Measurements from ENCODE around the gene ERP44. TPM values are rescaled to one million over a fixed set of nuclear protein-coding genes. Genes with fewer than 3 reads are reported as not detected.
"Not testable (repeated sequence)": the region's sequence is repeated elsewhere in the genome, so short reads cannot be mapped to it uniquely, and the experiment has no call there.

The ERP44 gene
- total RNA-seq (2012; rRNA removed): 15.7 and 17.0 TPM in 2 replicates

DNA sequence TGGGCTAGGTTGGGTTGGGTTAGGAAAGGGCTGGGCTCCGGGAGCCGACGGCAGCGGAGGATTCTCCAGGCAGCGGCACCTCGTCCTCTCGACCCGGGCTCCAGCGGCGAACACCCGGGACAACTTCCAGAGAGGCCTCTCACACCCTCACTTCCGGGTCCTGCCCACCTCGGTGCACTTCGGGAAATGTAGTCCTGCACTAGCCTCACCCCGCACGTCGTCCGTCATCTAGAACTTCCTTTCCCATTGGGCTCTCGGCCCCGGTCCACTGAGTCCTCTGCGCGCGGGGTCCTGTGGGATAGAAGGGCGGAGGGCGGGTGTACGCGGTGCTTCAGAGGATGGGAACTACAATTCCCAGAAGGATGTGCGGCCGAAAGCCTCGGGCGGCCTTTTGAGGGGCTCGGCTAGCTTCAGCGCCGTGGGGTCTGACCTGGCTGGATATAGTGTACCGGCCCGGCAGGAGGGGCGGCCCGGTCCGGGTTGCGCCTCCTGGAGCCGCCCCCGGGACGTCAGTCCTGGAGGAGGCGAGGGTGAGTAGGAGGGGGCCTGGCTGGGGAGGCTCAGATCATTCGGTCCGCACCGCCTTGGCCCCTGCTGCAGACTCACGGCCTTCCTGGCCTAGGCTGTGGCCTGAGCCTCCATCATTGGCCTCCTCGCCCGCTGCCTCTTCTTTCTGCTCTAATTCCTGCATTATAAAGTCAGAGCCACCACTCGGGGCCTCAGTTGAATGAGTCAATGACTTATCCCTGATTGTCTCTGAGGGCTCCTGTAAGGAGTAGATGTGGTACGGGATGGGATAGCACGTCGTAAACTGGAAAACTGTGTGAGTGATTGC is at the start of gene ERP44, which contains the start of gene INVS:
TSS of gene ERP44 (minus strand) at position 114 of the 835 bp plus-strand sequence. CDS start 160 bp downstream, outside the sequence.
TSS of gene INVS (plus strand) at position 357 of the 835 bp plus-strand sequence. CDS start 5,279 bp downstream, outside the sequence.
- H3K4me3 ChIP-seq (ENCODE audit: low read length): peak within 1 kb of the TSS; percentile 93
- H3K9ac ChIP-seq (ENCODE audit: low read depth, low read length): peak within 1 kb of the TSS; percentile 84
- no peaks in the 10 kb centered on the region for H3K9me3 ChIP-seq (replicated peaks; ENCODE audit: low read length)

DNA sequence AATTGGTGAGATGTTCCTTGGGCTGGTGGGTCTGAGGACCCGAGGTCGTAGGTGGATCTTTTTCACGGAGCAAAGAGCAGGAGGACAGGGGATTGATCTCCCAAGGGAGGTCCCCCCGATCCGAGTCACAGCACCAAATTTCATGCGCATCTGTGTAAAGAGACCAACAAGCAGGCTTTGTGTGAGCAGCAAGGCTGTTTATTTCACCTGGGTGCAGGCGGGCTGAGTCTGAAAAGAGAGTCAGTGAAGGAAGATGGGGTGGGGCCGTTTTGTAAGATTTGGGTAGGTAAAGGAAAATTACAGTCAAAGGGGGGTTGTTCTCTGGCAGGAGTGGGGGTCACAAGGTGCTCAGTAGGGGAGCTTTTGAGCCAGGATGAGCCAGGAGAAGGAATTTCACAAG is 47.2 kb upstream of the ERP44 start:
- H3K36me3 ChIP-seq (ENCODE audit: insufficient read depth, low read length); H3K9ac ChIP-seq (ENCODE audit: low read depth, low read length): not testable (repeated sequence)

More for the DNA sequence above, at the start of gene ERP44, which contains the start of gene INVS:
- Histone ChIP-seq H3K27me3 (ENCODE audit: control insufficient read depth, insufficient read depth, low read length) (no peaks in the 10 kb centered on the region), H3K4me1 (ENCODE audit: control insufficient read depth, insufficient read depth, low read length) (peaks cover 11% of the 10 kb centered on the region), H3K36me3 (ENCODE audit: insufficient read depth, low read length) (peaks cover 3% of the 10 kb centered on the region), H3K4me2 (ENCODE audit: low read length) (peak within 1 kb of the TSS; percentile 92)

DNA sequence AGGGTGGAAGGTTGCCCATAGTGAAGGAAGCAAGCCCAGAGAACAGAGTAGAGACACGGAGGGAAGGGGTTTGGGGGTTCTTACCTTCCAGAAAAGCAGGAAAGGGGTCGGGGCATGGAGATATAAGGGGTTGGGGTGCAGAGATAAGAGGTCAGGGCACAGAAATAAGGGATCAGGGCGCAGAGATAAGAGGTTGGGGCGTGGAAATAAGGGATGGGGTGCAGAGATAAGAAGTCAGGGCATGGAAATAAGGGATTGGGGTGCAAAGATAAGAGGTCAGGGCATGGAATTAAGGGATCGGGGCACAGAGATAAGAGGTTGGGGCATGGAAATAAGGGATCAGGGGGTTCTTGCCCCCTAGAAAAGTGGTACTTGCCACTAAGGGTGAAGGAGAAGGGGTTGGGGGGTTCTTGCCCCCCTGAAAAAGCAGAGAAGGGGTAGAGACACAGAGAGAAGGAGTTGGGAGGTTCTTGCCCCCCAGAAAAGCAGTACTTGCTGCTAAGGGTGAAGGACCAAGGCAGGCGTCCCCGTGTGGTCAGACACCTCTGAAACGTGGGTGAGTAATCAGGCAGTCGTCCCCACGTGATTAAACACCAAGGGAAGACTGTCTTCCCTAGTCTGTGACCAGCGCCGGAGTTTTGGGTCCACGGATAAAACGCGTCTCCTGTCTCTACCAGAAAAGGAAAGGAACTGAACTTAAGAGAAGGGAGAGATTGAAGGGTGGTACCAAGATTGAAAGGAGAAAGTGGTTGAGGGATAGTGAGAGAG is 46.6 kb upstream of the ERP44 start:
- H3K9ac ChIP-seq (ENCODE audit: low read depth, low read length); H3K4me3 ChIP-seq (ENCODE audit: low read length); H3K9me3 ChIP-seq (replicated peaks; ENCODE audit: low read length); H3K27me3 ChIP-seq (ENCODE audit: control insufficient read depth, insufficient read depth, low read length); H3K4me1 ChIP-seq (ENCODE audit: control insufficient read depth, insufficient read depth, low read length); H3K36me3 ChIP-seq (ENCODE audit: insufficient read depth, low read length); H3K4me2 ChIP-seq (ENCODE audit: low read length): not testable (repeated sequence)

More for the DNA sequence above, 47.2 kb upstream of the ERP44 start:
- not testable (repeated sequence) for H3K9me3 ChIP-seq (replicated peaks; ENCODE audit: low read length); H3K4me3 ChIP-seq (ENCODE audit: low read length); H3K4me2 ChIP-seq (ENCODE audit: low read length); H3K27me3 ChIP-seq (ENCODE audit: control insufficient read depth, insufficient read depth, low read length); H3K4me1 ChIP-seq (ENCODE audit: control insufficient read depth, insufficient read depth, low read length)

DNA sequence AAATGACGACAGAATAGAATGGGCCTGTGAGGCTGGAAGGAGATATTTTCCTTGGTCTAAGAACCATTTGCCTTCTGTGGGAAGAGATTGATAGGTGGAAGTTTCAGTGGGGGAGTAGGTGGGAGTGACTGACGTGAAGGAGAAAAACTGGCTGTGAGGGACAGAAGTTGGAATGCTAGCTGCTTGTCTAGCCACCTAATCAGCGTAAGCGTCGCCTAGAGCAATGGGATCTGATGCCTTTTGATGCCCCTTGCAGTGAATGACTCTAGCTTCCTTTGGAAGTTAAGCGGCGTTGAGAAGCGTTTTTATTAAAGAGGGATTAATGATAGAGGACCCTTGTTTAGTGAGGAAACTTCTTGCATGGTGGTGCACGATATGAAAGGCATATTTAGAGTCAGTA is 43.1 kb upstream of the ERP44 start:
- H3K9me3 ChIP-seq (replicated peaks; ENCODE audit: low read length); H3K9ac ChIP-seq (ENCODE audit: low read depth, low read length); H3K4me2 ChIP-seq (ENCODE audit: low read length); H3K4me1 ChIP-seq (ENCODE audit: control insufficient read depth, insufficient read depth, low read length); H3K4me3 ChIP-seq (ENCODE audit: low read length); H3K36me3 ChIP-seq (ENCODE audit: insufficient read depth, low read length); H3K27me3 ChIP-seq (ENCODE audit: control insufficient read depth, insufficient read depth, low read length): not testable (repeated sequence)

DNA sequence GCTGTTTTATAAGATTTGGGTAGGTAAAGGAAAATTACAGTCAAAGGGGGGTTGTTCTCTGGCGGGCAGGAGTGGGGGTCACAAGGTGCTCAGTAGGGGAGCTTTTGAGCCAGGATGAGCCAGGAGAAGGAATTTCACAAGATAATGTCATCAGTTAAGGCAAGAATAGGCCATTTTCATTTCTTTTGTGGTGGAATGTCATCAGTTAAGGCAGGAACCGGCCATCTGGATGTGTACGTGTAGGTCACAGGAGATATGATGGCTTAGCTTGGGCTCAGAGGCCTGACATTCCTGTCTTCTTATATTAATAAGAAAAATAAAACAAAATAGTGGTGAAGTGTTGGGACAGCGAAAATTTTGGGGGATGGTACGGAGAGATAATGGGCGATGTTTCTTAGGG is 41.5 kb upstream of the ERP44 start:
- H3K4me1 ChIP-seq (ENCODE audit: control insufficient read depth, insufficient read depth, low read length); H3K4me3 ChIP-seq (ENCODE audit: low read length); H3K36me3 ChIP-seq (ENCODE audit: insufficient read depth, low read length); H3K9me3 ChIP-seq (replicated peaks; ENCODE audit: low read length); H3K27me3 ChIP-seq (ENCODE audit: control insufficient read depth, insufficient read depth, low read length); H3K9ac ChIP-seq (ENCODE audit: low read depth, low read length); H3K4me2 ChIP-seq (ENCODE audit: low read length): not testable (repeated sequence)

DNA sequence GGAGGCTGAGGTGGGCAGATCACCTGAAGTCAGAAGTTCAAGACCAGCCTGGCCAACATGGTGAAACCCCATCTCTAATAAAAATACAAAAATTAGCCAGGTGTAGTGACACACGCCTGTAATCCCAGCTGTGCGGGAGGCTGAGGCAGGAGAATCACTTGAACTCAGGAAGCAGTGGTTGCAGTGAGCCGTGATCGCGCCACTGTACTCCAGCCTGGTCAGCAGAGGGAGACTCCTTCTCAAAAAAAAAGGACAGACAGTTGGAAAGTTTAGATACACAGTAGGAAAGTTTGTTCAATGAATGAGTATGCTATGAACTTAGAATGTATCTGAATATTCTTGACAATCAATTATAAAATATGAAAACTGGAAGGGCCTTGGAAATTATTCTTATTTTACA is 38.0 kb upstream of the ERP44 start:
- not testable (repeated sequence) for H3K4me1 ChIP-seq (ENCODE audit: control insufficient read depth, insufficient read depth, low read length); H3K9ac ChIP-seq (ENCODE audit: low read depth, low read length); H3K27me3 ChIP-seq (ENCODE audit: control insufficient read depth, insufficient read depth, low read length); H3K9me3 ChIP-seq (replicated peaks; ENCODE audit: low read length); H3K36me3 ChIP-seq (ENCODE audit: insufficient read depth, low read length); H3K4me2 ChIP-seq (ENCODE audit: low read length); H3K4me3 ChIP-seq (ENCODE audit: low read length)

DNA sequence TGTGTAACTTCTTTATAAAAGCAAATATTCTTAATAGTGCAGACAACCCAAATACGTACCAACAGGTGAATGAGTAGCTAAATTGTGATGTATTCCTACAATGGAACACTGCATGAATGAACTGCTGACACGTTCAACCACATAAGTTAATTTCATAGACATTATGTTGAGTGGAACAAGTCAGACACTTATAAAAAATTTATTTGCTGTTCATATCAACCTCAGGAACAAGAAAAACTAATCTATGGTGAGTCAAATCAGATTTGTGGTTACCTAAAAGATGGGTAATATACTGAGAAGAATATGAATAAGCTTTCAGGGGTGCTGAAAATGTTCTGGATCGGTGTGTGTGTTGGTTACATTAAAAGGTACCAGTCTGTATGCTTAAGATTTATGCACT is 35.9 kb upstream of the ERP44 start:
- Histone ChIP-seq H3K27me3 (ENCODE audit: control insufficient read depth, insufficient read depth, low read length) (no peaks in the 10 kb centered on the region), H3K4me1 (ENCODE audit: control insufficient read depth, insufficient read depth, low read length) (no peaks in the 10 kb centered on the region), H3K4me2 (ENCODE audit: low read length) (no peak overlapping the region), H3K4me3 (ENCODE audit: low read length) (no peak overlapping the region), H3K9me3 (replicated peaks; ENCODE audit: low read length) (no peaks in the 10 kb centered on the region), H3K9ac (ENCODE audit: low read depth, low read length) (no peak overlapping the region), H3K36me3 (ENCODE audit: insufficient read depth, low read length) (no peaks in the 10 kb centered on the region)

DNA sequence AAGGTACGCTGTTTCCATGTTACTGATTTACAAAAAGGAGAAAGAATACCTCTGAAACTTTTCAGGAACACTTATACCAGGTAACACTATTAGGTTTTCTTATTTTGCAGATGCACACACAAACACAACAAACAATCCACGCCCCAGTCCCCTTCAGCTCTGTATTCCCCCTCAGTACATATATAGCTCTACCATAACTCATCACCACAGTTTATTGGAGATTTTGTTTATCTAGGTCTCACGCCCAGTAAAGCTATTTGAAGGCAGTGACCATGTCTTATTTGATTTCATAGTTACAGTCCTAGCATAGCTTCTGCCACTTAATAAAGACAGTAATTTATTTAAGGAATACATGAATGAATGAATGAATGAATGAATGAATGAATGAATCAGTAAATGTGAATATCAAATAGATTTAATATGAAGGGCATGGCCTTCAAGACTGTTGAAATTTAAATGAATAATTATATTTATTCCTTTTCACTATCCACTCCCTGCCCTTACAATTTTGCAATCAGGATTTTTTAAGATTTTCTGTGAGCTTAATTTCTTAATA is 33.2 kb upstream of the ERP44 start:
- Histone ChIP-seq H3K9ac (ENCODE audit: low read depth, low read length) (no peak overlapping the region), H3K4me3 (ENCODE audit: low read length) (no peak overlapping the region), H3K4me2 (ENCODE audit: low read length) (no peak overlapping the region), H3K4me1 (ENCODE audit: control insufficient read depth, insufficient read depth, low read length) (no peaks in the 10 kb centered on the region), H3K36me3 (ENCODE audit: insufficient read depth, low read length) (no peaks in the 10 kb centered on the region), H3K9me3 (replicated peaks; ENCODE audit: low read length) (no peaks in the 10 kb centered on the region), H3K27me3 (ENCODE audit: control insufficient read depth, insufficient read depth, low read length) (no peaks in the 10 kb centered on the region)

DNA sequence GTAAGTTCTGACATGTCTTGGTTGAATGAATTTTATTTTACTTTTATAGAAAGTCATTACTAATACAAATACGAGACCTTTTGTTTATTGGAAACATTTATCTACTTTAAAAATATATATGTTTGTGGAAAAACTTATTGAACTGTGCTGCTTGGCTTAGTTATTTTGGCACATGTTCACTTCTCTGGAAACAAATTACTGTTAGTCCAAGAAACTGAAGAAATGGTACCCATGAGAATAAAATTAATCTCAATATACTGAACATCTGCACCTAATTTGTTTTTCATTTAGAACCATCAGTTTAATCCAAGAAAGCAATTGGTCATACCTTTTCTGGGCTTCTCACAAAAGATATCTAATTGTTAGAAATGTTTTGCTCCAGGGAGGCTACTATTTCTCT is 32.4 kb upstream of the ERP44 start:
- Histone ChIP-seq H3K4me1 (ENCODE audit: control insufficient read depth, insufficient read depth, low read length) (no peaks in the 10 kb centered on the region), H3K27me3 (ENCODE audit: control insufficient read depth, insufficient read depth, low read length) (no peaks in the 10 kb centered on the region), H3K4me2 (ENCODE audit: low read length) (no peak overlapping the region), H3K4me3 (ENCODE audit: low read length) (no peak overlapping the region), H3K36me3 (ENCODE audit: insufficient read depth, low read length) (no peaks in the 10 kb centered on the region), H3K9me3 (replicated peaks; ENCODE audit: low read length) (no peaks in the 10 kb centered on the region), H3K9ac (ENCODE audit: low read depth, low read length) (no peak overlapping the region)

DNA sequence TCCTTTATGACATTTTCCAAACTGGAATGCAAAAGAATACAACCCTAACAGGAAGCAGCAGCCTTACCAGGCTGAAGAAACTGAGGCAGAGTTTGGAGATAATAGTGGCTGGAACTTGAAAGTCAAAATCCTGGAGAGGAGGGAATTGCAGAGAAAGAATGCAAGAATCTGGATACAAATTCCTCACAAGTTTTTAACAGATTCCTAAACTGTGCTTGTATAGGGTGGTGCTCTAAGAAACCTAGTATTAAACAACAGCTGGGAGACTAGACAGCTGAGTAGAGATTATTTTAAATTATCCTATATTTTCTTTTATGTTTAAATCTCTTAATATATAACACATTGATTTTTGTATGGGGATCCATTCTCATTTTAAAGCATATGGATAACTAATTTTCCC is 31.0 kb upstream of the ERP44 start:
- Histone ChIP-seq H3K9me3 (replicated peaks; ENCODE audit: low read length) (no peaks in the 10 kb centered on the region), H3K27me3 (ENCODE audit: control insufficient read depth, insufficient read depth, low read length) (no peaks in the 10 kb centered on the region), H3K4me2 (ENCODE audit: low read length) (no peak overlapping the region), H3K9ac (ENCODE audit: low read depth, low read length) (no peak overlapping the region), H3K4me3 (ENCODE audit: low read length) (no peak overlapping the region), H3K36me3 (ENCODE audit: insufficient read depth, low read length) (no peaks in the 10 kb centered on the region), H3K4me1 (ENCODE audit: control insufficient read depth, insufficient read depth, low read length) (no peaks in the 10 kb centered on the region)

DNA sequence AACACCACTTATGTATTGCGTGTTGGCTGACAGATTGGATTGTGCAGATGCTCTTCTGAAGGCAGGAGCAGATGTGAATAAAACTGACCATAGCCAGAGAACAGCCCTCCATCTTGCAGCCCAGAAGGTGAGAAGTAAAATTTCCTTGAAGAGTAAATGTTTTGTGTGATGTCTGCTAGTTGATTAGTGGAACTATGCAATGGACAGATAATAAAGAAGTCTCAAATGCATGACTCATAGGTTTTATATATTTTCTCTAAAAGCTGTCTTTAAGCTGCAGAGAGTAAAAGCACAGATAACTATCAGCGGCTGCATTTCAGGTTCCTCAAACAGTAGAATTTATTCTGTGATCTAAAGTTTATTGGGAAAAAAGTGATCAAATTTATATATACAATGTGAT is 27.6 kb upstream of the ERP44 start:
- Histone ChIP-seq H3K9ac (ENCODE audit: low read depth, low read length) (no peak overlapping the region), H3K4me2 (ENCODE audit: low read length) (no peak overlapping the region), H3K4me3 (ENCODE audit: low read length) (no peak overlapping the region), H3K9me3 (replicated peaks; ENCODE audit: low read length) (no peaks in the 10 kb centered on the region), H3K4me1 (ENCODE audit: control insufficient read depth, insufficient read depth, low read length) (no peaks in the 10 kb centered on the region), H3K36me3 (ENCODE audit: insufficient read depth, low read length) (no peaks in the 10 kb centered on the region), H3K27me3 (ENCODE audit: control insufficient read depth, insufficient read depth, low read length) (no peaks in the 10 kb centered on the region)
